Activated CD4-positive, CD25-positive, alpha-beta regulatory T cell treated with anti-CD3 and anti-CD28 coated beads, Interleukin-2, amount 50 U/mL, for 24 hours (primary cell): ENCODE measurements around the gene SGTA.

Source experiments
- ATAC-seq, 2 donors: fragments of 150-1000 bp; cut with Tn5 transposase; one replicate each; pipeline ENCODE4 v1.10.0; 2021; ENCODE audit warnings: mild to moderate bottlenecking in 1 of 2, moderate library complexity in 1 of 2

The SGTA gene

GRCh38 chr19:2809387-2810140 lies 26.5 kb upstream of the SGTA start:
- no peak for ATAC-seq

GRCh38 chr19:2808129-2808941 lies 25.3 kb upstream of the SGTA start:
- no peak for ATAC-seq

GRCh38 chr19:2807379-2808128 lies 24.5 kb upstream of the SGTA start:
- ATAC-seq = no peak

GRCh38 chr19:2806736-2807378 lies 23.8 kb upstream of the SGTA start:
- ATAC-seq = no peak

- ATAC-seq = no peak
Observed at GRCh38 chr19:2805991-2806649, 23.0 kb upstream of the SGTA start.

GRCh38 chr19:2805261-2805900 lies 22.3 kb upstream of the SGTA start:
- ATAC-seq = no peak

GRCh38 chr19:2804156-2805004 lies 21.3 kb upstream of the SGTA start:
- ATAC-seq = no peak

GRCh38 chr19:2803486-2804155 lies 20.5 kb upstream of the SGTA start:
- no peak for ATAC-seq

- ATAC-seq = no peak
Observed at GRCh38 chr19:2802826-2803225, 19.8 kb upstream of the SGTA start.

- no peak for ATAC-seq
Observed at GRCh38 chr19:2800506-2800905, 17.4 kb upstream of the SGTA start.

- no peak for ATAC-seq
Observed at GRCh38 chr19:2799273-2800020, 16.4 kb upstream of the SGTA start.

- no peak for ATAC-seq
Observed at GRCh38 chr19:2798733-2799132, 15.7 kb upstream of the SGTA start.

- ATAC-seq = no peak
Observed at GRCh38 chr19:2798158-2798685, 15.1 kb upstream of the SGTA start.

- no peak for ATAC-seq
Observed at GRCh38 chr19:2797280-2797679, 14.2 kb upstream of the SGTA start.

- no peak for ATAC-seq
Observed at GRCh38 chr19:2796659-2797266, 13.7 kb upstream of the SGTA start.

GRCh38 chr19:2795827-2796658 lies 13.0 kb upstream of the SGTA start:
- ATAC-seq = no peak

GRCh38 chr19:2793577-2793976 lies 10.5 kb upstream of the SGTA start:
- no peak for ATAC-seq

- ATAC-seq = no peak
Observed at GRCh38 chr19:2793126-2793525, 10.1 kb upstream of the SGTA start.
